ENCODE measurements around the gene CMIP.

DNA sequence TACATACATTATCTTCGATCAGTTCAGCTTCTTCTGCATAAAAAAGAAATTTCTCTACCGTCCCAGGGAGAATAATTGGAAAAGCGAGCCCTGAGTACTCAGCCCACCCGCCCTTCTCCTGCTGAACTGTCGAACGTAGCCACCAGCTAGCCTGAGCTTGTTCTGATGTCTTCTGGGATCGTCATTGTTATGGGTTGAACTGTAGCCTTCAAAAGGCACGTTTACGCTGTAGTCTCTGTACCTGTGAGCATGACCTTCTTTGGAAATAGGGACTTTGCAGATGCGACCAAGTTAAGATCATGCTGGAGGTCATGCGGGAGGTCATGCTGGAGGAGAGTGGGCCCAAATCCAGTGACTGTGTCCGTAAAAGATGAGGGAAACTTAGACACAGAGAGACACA is 86.2 kb downstream of the CMIP start:
- TF ChIP-seq, protein P1, sequence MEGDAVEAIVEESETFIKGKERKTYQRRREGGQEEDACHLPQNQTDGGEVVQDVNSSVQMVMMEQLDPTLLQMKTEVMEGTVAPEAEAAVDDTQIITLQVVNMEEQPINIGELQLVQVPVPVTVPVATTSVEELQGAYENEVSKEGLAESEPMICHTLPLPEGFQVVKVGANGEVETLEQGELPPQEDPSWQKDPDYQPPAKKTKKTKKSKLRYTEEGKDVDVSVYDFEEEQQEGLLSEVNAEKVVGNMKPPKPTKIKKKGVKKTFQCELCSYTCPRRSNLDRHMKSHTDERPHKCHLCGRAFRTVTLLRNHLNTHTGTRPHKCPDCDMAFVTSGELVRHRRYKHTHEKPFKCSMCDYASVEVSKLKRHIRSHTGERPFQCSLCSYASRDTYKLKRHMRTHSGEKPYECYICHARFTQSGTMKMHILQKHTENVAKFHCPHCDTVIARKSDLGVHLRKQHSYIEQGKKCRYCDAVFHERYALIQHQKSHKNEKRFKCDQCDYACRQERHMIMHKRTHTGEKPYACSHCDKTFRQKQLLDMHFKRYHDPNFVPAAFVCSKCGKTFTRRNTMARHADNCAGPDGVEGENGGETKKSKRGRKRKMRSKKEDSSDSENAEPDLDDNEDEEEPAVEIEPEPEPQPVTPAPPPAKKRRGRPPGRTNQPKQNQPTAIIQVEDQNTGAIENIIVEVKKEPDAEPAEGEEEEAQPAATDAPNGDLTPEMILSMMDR (IDR thresholded peaks at IDR 0.05; ENCODE audit: insufficient read depth, low read length, poor library complexity, severe bottlenecking) = no peak
- no peak for TF ChIP-seq EZH2phosphoT487 (conservative IDR thresholded peaks at IDR 0.05; ENCODE audit: low read length)
